Measurements from ENCODE around the gene RELN.

DNA sequence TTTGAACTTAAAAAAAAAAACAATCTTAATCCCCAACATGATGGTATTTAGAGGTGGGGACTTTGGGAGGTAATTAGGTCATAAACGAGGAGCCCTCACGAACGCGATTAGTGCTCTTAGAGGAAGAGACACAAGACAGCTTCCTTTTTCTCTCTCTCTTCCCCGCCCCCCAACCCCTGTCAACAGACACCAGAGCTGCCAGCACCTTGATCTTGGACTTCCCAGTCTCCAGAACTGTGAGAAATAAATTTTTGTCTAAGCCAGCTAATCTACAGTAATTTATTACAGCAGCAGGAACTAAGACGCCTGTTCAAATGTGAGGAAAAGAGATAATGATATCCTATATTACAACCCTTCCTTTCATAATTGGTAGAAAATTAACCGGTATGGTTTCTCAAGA lies 40.1 kb downstream of the RELN start:
- TF ChIP-seq TAF1 (IDR thresholded peaks at IDR 0.05; ENCODE audit: borderline replicate concordance, insufficient read depth, low read length) (no peak), SIN3A (IDR thresholded peaks at IDR 0.05; ENCODE audit: borderline replicate concordance, insufficient read depth, low read length) (no peak), POLR2AphosphoS5 (IDR thresholded peaks at IDR 0.05; ENCODE audit: low read depth, low read length) (no peak), FOXP2 (optimal IDR thresholded peaks at IDR 0.05; ENCODE audit: borderline replicate concordance, extremely low read depth, extremely low read length, insufficient read depth) (no peak)
- TF ChIP-seq, protein P1, sequence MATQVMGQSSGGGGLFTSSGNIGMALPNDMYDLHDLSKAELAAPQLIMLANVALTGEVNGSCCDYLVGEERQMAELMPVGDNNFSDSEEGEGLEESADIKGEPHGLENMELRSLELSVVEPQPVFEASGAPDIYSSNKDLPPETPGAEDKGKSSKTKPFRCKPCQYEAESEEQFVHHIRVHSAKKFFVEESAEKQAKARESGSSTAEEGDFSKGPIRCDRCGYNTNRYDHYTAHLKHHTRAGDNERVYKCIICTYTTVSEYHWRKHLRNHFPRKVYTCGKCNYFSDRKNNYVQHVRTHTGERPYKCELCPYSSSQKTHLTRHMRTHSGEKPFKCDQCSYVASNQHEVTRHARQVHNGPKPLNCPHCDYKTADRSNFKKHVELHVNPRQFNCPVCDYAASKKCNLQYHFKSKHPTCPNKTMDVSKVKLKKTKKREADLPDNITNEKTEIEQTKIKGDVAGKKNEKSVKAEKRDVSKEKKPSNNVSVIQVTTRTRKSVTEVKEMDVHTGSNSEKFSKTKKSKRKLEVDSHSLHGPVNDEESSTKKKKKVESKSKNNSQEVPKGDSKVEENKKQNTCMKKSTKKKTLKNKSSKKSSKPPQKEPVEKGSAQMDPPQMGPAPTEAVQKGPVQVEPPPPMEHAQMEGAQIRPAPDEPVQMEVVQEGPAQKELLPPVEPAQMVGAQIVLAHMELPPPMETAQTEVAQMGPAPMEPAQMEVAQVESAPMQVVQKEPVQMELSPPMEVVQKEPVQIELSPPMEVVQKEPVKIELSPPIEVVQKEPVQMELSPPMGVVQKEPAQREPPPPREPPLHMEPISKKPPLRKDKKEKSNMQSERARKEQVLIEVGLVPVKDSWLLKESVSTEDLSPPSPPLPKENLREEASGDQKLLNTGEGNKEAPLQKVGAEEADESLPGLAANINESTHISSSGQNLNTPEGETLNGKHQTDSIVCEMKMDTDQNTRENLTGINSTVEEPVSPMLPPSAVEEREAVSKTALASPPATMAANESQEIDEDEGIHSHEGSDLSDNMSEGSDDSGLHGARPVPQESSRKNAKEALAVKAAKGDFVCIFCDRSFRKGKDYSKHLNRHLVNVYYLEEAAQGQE (IDR thresholded peaks at IDR 0.05; ENCODE audit: insufficient read depth in 1 of 2, low read depth in 2 of 2, low read length in 2 of 2): no peak

Data from PFSK-1 (cell line).